ENCODE results near the gene RETSAT. TPM values are rescaled to one million over a fixed set of nuclear protein-coding genes. Genes with fewer than 3 reads are reported as not detected.

Gene RETSAT
- polyA plus RNA-seq (ENCODE audit: insufficient read length in 4 of 4), result 10 to 100 TPM; 17.5 to 27.8 (median 26.8) TPM

DNA sequence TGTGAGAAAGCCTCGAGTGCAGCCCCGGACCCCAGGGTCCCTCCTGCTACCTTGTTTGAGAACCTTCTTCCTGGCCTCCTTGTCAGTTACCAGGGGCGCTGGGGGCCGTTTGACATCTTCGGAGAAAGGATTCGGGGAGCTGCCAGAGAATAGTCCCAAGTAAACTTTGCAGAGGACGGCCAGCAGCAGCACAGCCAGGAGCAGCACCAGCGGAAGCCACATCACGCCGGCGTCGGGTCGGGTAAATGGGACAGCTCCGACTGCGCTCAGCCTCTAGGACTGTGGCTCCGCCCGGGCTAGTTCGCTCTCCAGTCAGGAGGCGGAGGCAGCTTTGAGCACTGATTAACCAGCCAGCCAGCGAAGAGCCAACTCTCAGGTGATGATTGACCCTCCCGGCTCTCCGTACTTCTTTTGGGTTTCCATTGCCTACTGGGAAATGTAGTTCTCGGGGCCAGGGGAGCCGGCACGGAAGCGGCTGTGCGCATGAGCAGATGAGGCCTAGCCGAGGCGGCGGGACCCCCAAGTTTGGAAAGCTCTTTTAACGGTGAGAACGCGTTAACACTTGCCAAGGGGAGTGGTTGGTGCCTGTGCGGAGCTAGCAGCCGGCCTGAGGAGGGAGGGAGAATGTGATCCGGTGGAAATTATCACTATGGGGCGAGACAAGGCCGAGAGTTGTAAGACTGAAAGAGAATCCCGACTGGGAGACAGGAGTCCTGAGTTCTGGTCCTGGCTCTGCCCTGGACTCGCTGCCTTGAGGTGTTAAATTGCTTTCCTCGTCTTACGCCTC lies at the start of gene RETSAT, which contains the start of gene ELMOD3:
Gene RETSAT (minus strand): TSS at position 243 of the 787 bp plus-strand sequence. CDS start 21 bp downstream, at position 222.
Gene ELMOD3 (plus strand): TSS at position 484 of the 787 bp plus-strand sequence. CDS start 2,430 bp downstream, outside the sequence.
- peak; percentile 97 to 100 (median 98) for DNase-seq (ENCODE audit: low read depth in 4 of 4, low spot score in 2 of 4)

DNA sequence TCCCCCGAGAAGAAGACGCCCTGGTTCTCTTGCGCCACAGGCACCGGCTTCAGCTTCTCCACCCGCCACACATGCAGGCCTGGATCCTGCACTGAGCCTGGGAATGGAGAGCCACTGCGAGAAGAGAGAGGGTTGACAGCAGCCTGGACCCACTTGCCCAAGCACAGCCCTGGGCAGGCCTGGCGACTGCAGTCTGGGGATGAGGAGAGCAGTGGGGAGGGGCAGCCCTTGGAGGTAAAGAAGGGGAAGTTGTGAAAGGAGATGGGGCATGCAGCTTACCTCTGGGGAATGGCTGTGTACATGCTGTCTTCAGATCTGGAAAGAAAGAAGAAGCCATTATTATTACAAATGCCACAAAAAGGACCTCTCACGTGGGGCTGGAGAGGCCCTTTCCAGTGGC lies 47.5 kb upstream of the RETSAT start:
- DNase-seq (ENCODE audit: low read depth in 4 of 4, low spot score in 2 of 4), result no peak

- no peak for DNase-seq (ENCODE audit: low read depth in 4 of 4, low spot score in 2 of 4)
These were observed 47.1 kb upstream of the RETSAT start for GRCh38 chr2:85401464-85401805.

GRCh38 chr2:85400541-85401463 lies 46.5 kb upstream of the RETSAT start:
- no peak for DNase-seq (ENCODE audit: low read depth in 4 of 4, low spot score in 2 of 4)

DNA sequence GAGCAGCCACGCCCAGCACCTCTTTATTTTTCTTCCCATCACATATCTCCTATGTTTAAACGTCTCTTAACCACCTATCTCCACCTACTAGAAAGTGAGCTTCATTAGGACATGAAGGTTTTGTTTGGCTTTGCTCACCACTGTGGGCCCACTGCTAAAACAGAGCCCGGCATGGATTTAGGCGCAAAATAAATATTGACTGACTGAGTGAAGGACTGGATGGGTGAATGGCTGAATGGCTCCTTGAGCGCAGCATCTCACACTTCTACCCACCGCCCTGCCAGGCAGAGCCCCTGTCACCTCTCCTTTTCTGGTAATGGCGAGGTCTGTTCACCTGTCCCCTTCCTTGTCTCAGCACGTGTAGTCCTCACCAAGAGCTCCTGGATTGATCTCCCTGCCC lies 45.7 kb upstream of the RETSAT start:
- no peak for DNase-seq (ENCODE audit: low read depth in 4 of 4, low spot score in 2 of 4)

GRCh38 chr2:85399183-85399455 lies 44.8 kb upstream of the RETSAT start:
- no peak for DNase-seq (ENCODE audit: low read depth in 4 of 4, low spot score in 2 of 4)

DNA sequence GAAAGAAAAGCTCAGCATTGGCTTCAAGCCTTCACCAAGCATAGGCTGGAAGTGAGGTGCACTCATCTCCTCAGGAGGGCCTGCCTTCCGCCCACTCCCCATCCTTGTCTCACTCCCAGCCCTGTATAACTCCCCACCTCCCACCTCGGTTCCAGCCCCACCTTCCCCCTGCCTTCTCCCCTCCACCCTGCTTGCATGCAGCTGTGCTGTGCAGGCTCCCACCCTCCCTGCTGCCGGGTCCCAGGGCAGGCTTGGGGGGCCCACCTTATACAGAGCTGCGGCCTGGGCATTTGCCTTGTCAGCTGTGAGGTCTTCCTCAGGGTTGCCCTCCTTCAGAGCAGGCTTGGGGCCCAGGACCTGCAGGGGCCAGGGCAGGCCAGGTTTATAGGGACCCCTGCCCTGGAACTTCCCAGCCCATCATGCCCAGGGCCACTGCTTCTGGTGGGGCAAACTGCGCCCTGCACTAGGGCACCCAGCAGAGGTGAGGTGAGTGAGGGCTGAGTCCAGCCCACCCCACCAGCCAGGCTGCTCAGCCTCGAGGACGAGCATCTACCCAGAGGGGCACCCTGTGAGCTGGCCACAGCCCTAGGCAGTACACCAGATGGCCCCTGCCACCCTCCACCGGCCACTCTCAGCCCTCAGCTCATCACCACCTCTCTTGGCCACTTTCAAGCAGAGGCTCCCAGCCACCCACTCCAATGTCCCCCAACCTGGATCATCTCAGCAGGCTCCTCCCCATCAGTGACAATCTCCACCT lies 44.3 kb upstream of the RETSAT start:
- DNase-seq (ENCODE audit: low read depth in 4 of 4, low spot score in 2 of 4), result no peak

- DNase-seq (ENCODE audit: low read depth in 4 of 4, low spot score in 2 of 4), result no peak
These were observed 43.6 kb upstream of the RETSAT start for GRCh38 chr2:85397925-85398331.

GRCh38 chr2:85396531-85397470 lies 42.5 kb upstream of the RETSAT start:
- DNase-seq (ENCODE audit: low read depth in 4 of 4, low spot score in 2 of 4), result no peak

DNA sequence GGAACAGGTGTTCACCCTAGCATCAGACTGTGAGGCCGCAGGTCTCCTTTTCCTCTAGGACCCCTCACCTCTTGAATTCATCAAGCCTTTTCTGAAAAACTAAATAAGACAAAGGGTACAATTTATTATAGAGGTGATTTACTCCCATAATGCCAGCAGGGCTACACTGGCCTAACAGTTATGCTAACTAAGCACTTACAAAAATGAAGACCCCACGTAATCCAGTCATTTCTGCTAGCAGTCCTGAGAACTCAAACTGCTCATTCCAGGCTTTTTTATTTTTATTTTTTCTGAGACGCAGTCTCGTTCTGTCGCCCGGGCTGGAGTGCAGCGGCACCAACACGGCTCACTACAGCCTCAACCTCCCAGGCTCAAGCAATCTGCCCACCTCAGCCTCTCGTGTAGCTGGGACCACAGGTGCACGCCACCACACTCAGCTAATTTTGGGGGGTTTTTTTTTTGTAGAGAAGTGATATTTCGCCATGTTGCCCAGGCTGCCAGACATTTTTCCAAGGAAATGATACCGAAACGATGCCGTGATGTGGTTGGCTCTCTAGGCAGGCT lies 41.7 kb upstream of the RETSAT start:
- no peak for DNase-seq (ENCODE audit: low read depth in 4 of 4, low spot score in 2 of 4)

GRCh38 chr2:85394976-85395375 lies 40.6 kb upstream of the RETSAT start:
- no peak for DNase-seq (ENCODE audit: low read depth in 4 of 4, low spot score in 2 of 4)

DNA sequence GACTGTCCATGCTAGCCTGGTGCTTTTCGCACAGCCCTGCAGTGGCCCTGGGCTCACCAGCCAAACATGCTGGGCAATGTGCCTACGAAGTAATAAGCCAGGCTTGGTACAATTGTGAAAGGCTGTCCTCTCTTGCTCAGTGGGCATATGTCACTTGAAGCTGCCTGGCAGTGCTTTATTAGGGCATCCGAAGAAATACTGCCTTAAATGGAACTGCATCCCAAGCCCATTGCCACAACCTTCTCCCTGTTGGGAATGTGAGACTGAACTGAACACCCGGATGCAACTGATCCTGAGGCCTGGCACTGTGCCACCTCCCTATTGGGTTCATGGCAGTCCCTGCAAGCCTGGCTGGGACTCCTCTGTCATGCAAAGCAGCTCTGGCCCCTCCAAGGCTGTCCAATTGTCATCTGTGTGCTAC lies 39.9 kb upstream of the RETSAT start:
- no peak for DNase-seq (ENCODE audit: low read depth in 4 of 4, low spot score in 2 of 4)

DNA sequence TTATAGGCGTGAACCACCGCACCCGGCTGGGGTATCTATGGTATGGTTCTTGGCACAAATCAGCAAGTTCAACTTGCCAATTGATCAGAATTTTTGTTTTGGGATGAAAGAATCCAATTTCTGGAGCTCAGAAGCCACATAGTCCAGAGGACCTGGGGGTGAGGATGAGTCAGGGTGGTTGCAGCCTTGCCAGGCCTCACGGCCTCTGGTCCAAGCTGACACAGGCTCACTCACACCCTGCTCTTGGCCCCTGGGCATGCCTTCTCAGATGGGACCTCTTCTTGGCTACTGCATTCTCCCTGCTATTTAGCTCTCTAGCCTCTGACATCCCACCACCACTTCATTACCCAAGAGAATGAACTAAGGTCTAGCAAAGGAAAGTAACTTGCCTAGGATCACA lies 39.5 kb upstream of the RETSAT start:
- no peak for DNase-seq (ENCODE audit: low read depth in 4 of 4, low spot score in 2 of 4)

DNA sequence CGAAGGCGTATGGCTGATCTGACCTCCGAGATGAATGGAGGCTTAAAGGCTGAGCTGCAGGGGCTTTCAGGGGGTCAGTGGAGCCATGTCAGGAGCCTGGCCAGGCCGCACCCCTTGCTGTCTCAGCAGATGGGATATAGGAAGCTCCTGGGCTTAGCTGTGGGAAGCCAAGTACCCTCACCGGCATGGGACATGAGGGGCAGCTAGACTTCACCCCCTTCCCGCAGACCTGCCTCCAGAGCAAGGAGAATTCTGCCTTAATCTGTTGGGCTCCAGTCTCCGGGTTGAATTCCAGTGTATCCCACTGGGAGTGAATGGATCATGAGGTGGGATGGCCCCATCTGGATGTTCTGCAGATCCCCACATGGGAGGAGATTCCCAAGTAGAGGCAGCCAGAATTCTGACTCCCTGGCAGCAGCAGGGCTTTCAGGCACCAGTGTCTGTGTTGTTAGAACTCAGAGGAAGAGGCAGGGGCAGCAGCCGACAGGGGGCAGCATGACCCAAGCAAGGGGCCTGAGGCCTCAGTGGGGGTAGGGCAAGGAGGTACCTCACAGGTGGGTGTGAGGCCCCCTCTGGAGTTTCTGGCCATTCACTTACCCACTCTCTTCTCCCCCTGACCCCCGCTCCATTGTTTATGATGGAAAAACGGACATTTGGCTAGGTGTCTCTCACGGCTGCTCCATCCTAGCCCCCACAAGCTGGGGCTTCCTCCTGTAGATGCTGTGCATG lies 36.8 kb upstream of the RETSAT start:
- DNase-seq (ENCODE audit: low read depth in 4 of 4, low spot score in 2 of 4), result no peak

GRCh38 chr2:85388878-85389538 lies 34.7 kb upstream of the RETSAT start:
- DNase-seq (ENCODE audit: low read depth in 4 of 4, low spot score in 2 of 4), result no peak

DNA sequence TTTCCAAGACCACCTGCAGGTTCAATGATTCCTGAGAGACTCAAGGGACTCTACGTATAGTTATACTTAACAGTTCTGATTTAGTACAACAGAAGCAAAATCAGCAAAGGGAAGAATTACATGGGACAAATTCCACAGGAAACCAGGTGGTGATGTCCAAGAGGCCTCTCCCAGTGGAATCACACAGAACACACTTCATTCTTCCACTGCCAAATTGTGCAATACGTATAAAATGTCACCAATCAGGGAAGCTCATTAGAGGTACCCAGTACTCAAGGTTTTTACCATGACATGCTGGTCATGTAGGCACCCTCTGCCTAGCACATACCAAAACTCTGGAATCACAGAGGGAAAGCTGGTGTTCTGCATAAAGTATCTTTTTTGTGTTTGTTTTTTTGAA lies 33.4 kb upstream of the RETSAT start:
- DNase-seq (ENCODE audit: low read depth in 4 of 4, low spot score in 2 of 4), result no peak

DNA sequence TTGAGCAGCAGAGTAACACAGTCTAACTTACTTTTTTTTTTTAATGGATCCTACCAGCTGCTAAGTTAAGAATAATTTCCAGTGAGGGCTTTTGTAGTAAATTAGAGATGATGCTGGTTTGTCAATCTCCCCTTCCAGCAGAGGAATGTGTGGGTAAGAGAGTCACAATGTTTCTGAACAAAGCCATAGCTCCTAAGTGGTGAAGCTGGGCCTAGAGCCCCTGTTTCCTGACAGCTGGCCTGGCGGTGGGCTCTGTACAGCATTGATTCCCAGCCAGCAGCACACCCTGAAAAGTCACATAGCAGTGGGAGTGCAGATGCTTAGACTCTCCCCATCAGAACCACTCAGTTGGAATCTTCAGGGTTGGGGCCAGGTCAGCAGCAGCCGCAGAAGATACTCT lies 31.4 kb upstream of the RETSAT start:
- DNase-seq (ENCODE audit: low read depth in 4 of 4, low spot score in 2 of 4), result no peak

DNA sequence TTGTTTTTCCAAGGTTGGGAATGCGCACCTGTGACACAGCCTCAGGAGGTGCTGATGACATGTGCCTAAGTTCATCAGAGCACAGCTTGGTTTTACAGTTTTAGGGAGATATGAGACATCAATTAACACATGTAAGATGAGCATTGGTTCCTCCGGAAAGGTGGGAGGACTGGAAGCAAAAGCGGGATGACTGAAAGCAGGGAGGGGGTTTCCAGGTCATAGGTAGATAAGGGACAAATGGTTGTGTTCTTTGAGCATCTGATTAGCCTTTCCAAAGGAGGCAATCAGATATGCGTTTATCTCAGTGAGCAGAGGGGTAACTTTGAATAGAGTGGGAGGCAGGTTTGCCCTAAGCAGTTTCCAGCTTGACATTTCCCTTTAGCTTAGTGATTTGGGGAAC lies 29.5 kb upstream of the RETSAT start:
- no peak for DNase-seq (ENCODE audit: low read depth in 4 of 4, low spot score in 2 of 4)
